Subcutaneous adipose tissue (tissue), 4 donors: ENCODE data around the gene CDC42BPG. TPM values are rescaled to one million over a fixed set of nuclear protein-coding genes. Genes with fewer than 3 reads are reported as not detected.

Experiments used
- CTCF ChIP-seq: fragments of 450-650 bp; IDR thresholded peaks from one replicate; pipeline ENCODE4 v1.5.1; 2016; ENCODE audit warnings: low read depth, mild to moderate bottlenecking, control low read depth, antibody characterized with exemption, moderate library complexity
- total RNA-seq, 4 donors: library from RNA; depleted of rRNA; stranded (reverse); fragments of >200 nt; gene quantifications; one replicate each; pipeline ENCODE4 v1.1.0, GENCODE V29; 2016

CDC42BPG gene
- total RNA-seq, 4 donors from 2014 or later: 0.17 to 0.38 (median 0.22) TPM; not detected in 1

- TF ChIP-seq CTCF: no peak
Observed at GRCh38 chr11:64834031-64834722, 10.3 kb downstream of the CDC42BPG start.

GRCh38 chr11:64833509-64833908, 10.9 kb downstream of the CDC42BPG start:
- TF ChIP-seq CTCF: no peak

- TF ChIP-seq CTCF: no peak
Observed at GRCh38 chr11:64833198-64833502, 11.3 kb downstream of the CDC42BPG start.

GRCh38 chr11:64832467-64833197, 11.8 kb downstream of the CDC42BPG start:
- TF ChIP-seq CTCF: no peak

GRCh38 chr11:64831411-64831891, 13.0 kb downstream of the CDC42BPG start:
- no peak for TF ChIP-seq CTCF

GRCh38 chr11:64829536-64830251, 14.8 kb downstream of the CDC42BPG start:
- TF ChIP-seq CTCF: no peak

GRCh38 chr11:64827451-64827839, 17.0 kb downstream of the CDC42BPG start:
- no peak for TF ChIP-seq CTCF
